HepG2 (cell line): ENCODE data around the gene RITA1. TPM values are rescaled to one million over a fixed set of nuclear protein-coding genes. Genes with fewer than 3 reads are reported as not detected.

Experiments
- ATAC-seq: fragments of 200-7000 bp; cut with Tn5 transposase; 3 replicates; pipeline ENCODE4 v1.9.1; 2020; ENCODE audit warnings: mild to moderate bottlenecking, moderate library complexity
- BruUV-seq: library from RNA; stranded (reverse); fragments of 400-500 nt; replicated peaks from 2 replicates; lab custom pipeline; 2021; lab: Mats Ljungman, UMichigan
- CTCF ChIA-PET: fragments of 300-600 bp; formaldehyde crosslinking; extraction: SDS; loops from one replicate; lab custom pipeline; 2021; ENCODE audit warnings: low total read pairs, inconsistent platforms, low intra/inter-chr PET ratio; lab: Yijun Ruan, JAX
- POLR2A ChIA-PET: fragments of 350-600 bp; sonication (Branson Sonifier 250); formaldehyde crosslinking; loops from one replicate; lab custom pipeline; 2020; ENCODE audit warnings: antibody characterized with exemption, inconsistent platforms; lab: Yijun Ruan, JAX
- DNase-seq: peaks from one replicate; pipeline ENCODE4 v3.0.0-alpha.2; 2015; ENCODE audit warnings: low spot score
- FAIRE-seq: peaks from 3 replicates; lab custom pipeline; 2011; peaks lifted over from hg19 to GRCh38; lab: Jason Lieb, UNC
- H2AFZ ChIP-seq: one replicate; pipeline ENCODE4 v1.6.1; 2011; ENCODE audit warnings: low read length, inconsistent platforms
- H3K27ac ChIP-seq: fragments of 300-600 bp; 3 replicates; pipeline ENCODE4 v1.8.0; 2011; ENCODE audit warnings: mixed run types, mild to moderate bottlenecking, mixed read lengths, low read length, inconsistent platforms; ENCODE audit not compliant: insufficient read depth; ENCODE audit errors: extremely low read length
- H3K27me3 ChIP-seq, 2 experiments: fragments of 200-600 bp in 1 of 2; 2 replicates in 1 of 2; 3 replicates in 1 of 2; pipeline versions ENCODE4 v1.6.0 to v1.8.0; 2011; ENCODE audit warnings: low read length in 2 of 2, mild to moderate bottlenecking in 2 of 2, moderate library complexity in 2 of 2, inconsistent platforms in 1 of 2; ENCODE audit not compliant: insufficient read depth in 2 of 2, control insufficient read depth in 1 of 2
- H3K36me3 ChIP-seq, 2 experiments: fragments of 200-600 bp in 1 of 2; replicated peaks in 1 of 2; 2 replicates in 1 of 2; 3 replicates in 1 of 2; pipeline versions ENCODE4 v1.5.1 to v1.8.0; 2011; ENCODE audit warnings: low read length in 2 of 2, inconsistent platforms in 1 of 2; ENCODE audit not compliant: insufficient read depth in 2 of 2, control insufficient read depth in 1 of 2
- H3K4me1 ChIP-seq: 2 replicates; pipeline ENCODE4 v1.5.1; 2012; ENCODE audit warnings: low read length, inconsistent platforms; ENCODE audit not compliant: insufficient read depth
- H3K4me2 ChIP-seq: 2 replicates; pipeline ENCODE4 v1.6.0; 2011; ENCODE audit warnings: low read depth, low read length, inconsistent platforms
- H3K4me3 ChIP-seq, 3 experiments: fragments of 200-600 bp in 1 of 3; sonication (generic), shearing (Covaris generic) in 1 of 3; replicated peaks in 1 of 3; 2 replicates each; pipeline ENCODE4 v1.5.1; 2011 to 2016; ENCODE audit warnings: low read length in 3 of 3, inconsistent platforms in 2 of 3, low read depth in 2 of 3, mild to moderate bottlenecking in 2 of 3, control low read depth in 1 of 3, mixed read lengths in 1 of 3; ENCODE audit not compliant: insufficient read depth in 1 of 3
- H3K79me2 ChIP-seq: one replicate; pipeline ENCODE4 v1.6.1; 2011; ENCODE audit warnings: low read length, inconsistent platforms; ENCODE audit not compliant: insufficient read depth
- H3K9ac ChIP-seq: 2 replicates; pipeline ENCODE4 v1.6.0; 2011; ENCODE audit warnings: mild to moderate bottlenecking, low read depth, low read length, inconsistent platforms; ENCODE audit not compliant: insufficient read depth
- H3K9me3 ChIP-seq: 2 replicates; pipeline ENCODE4 v1.5.1; 2012; ENCODE audit warnings: mild to moderate bottlenecking, low read length
- H4K20me1 ChIP-seq: 2 replicates; pipeline ENCODE4 v1.6.0; 2011; ENCODE audit warnings: inconsistent platforms, mild to moderate bottlenecking, low read length, moderate library complexity; ENCODE audit not compliant: insufficient read depth
- MED1 ChIP-seq: sonication (generic); formaldehyde crosslinking; IDR thresholded peaks from 2 replicates; pipeline ENCODE4 v1.4.0; 2020; ENCODE audit warnings: missing genetic modification reagents
- PBX3 ChIP-seq: sonication (generic); formaldehyde crosslinking; IDR thresholded peaks from 2 replicates; pipeline ENCODE4 v1.8.1; 2023; ENCODE audit warnings: missing genetic modification reagents, inconsistent platforms, borderline replicate concordance
- RARA ChIP-seq: IDR thresholded peaks from 2 replicates; pipeline ENCODE4 v1.6.1; 2016; ENCODE audit warnings: missing genetic modification reagents, missing compliant biosample characterization
- RXRB ChIP-seq: IDR thresholded peaks from 2 replicates; pipeline ENCODE4 v1.6.1; 2016; ENCODE audit warnings: borderline replicate concordance, missing genetic modification reagents, missing compliant biosample characterization
- SALL1 ChIP-seq: sonication (generic); formaldehyde crosslinking; IDR thresholded peaks from 2 replicates; pipeline ENCODE4 v1.8.0; 2022; ENCODE audit warnings: mild to moderate bottlenecking, missing genetic modification reagents
- SMC3 ChIP-seq: IDR thresholded peaks from 2 replicates; pipeline ENCODE4 v1.6.1; 2011; ENCODE audit warnings: low read length, improper control_type of control experiment
- ZNF124 ChIP-seq: sonication (generic); formaldehyde crosslinking; IDR thresholded peaks from 2 replicates; pipeline ENCODE4 v1.4.0; 2020; ENCODE audit warnings: missing genetic modification reagents
- ZNF253 ChIP-seq: sonication (generic); formaldehyde crosslinking; IDR thresholded peaks from 2 replicates; pipeline ENCODE4 v1.8.0; 2022; ENCODE audit warnings: mild to moderate bottlenecking, missing genetic modification reagents, borderline replicate concordance
- ZZZ3 ChIP-seq: sonication (generic); formaldehyde crosslinking; IDR thresholded peaks from 2 replicates; pipeline ENCODE4 v1.4.0; 2020; ENCODE audit warnings: missing genetic modification reagents, mild to moderate bottlenecking, borderline replicate concordance
- WGBS: methylation state at CpG from one replicate; pipeline ENCODE4 v1.1.6; 2017; ENCODE audit warnings: low lambda C conversion rate; 5-methylcytosine and 5-hydroxymethylcytosine counted together
- in situ Hi-C: cut with HindIII; loops from 2 replicates; pipeline ENCODE4 v1.10.0; 2017; ENCODE audit warnings: low pct_unique_long_range_greater_than_20kb; ENCODE audit not compliant: extremely low pct_ligation_motif_present
- intact Hi-C: fragments of 100-400 bp; cut with micrococcal nuclease; formaldehyde crosslinking; loops from one replicate; pipeline ENCODE4 v1.10.0; 2022; ENCODE audit not compliant: unreplicated experiment
- polyA plus RNA-seq, 8 experiments: library from polyadenylated mRNA; depleted of rRNA in 3 of 8; stranded (reverse) in 7 of 8; unstranded in 1 of 8; fragments of >200 nt; fragmentation: Illumina TruSeq in 4 of 8; extraction: Trizol in 4 of 8; gene quantifications; 2 replicates each; pipeline versions ENCODE4 v1.2.1 to v1.2.3, GENCODE V29; 2011 to 2016; ENCODE audit warnings: low read depth in 4 of 8, missing spikeins in 1 of 8, mixed read lengths in 1 of 8; ENCODE audit not compliant: insufficient read depth in 1 of 8
- total RNA-seq, 5 experiments: library from RNA; depleted of rRNA; stranded (reverse); fragments of >200 nt; fragmentation: Illumina TruSeq; extraction: Trizol; gene quantifications; 2 replicates each; pipeline ENCODE4 v1.2.3, GENCODE V29; 2016; ENCODE audit warnings: low read depth in 1 of 5
- TF ChIP-seq, protein P1 (sequence below): sonication (generic); formaldehyde crosslinking; IDR thresholded peaks from 2 replicates; pipeline ENCODE4 v1.4.0; 2020; ENCODE audit warnings: mild to moderate bottlenecking, missing genetic modification reagents
- TF ChIP-seq, protein P2 (sequence below): IDR thresholded peaks from 2 replicates; pipeline ENCODE4 v1.6.1; 2016; ENCODE audit warnings: missing genetic modification reagents, missing compliant biosample characterization
- TF ChIP-seq, protein P3 (sequence below): sonication (generic); formaldehyde crosslinking; IDR thresholded peaks from 2 replicates; pipeline ENCODE4 v1.8.0; 2022; ENCODE audit warnings: mild to moderate bottlenecking, missing genetic modification reagents
- TF ChIP-seq, protein P4 (sequence below): sonication (generic); formaldehyde crosslinking; IDR thresholded peaks from 2 replicates; pipeline ENCODE4 v1.5.0; 2020; ENCODE audit warnings: missing genetic modification reagents

The RITA1 gene
- total and polyA plus RNA-seq, 2 of the 13 experiments (the other 11 are each of a cell fraction or from before 2014, with no cell fraction given) = 12.4 to 28.9 TPM

DNA sequence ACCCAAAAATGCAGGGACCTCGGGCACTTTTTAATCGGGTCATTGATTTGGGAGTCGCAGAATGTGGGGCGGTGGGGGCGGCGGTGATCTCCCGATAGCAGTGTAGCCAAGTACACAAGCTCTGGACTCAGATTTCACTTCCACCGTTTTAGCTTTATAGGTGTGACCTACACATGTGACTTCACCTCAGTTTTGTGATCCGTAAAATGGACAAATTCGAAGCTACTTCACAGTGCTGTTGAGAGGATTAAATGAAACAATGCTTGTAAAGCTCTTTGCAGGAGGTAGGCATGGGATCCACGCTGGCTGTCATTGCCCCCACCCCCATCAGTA is 478 bp downstream of the RITA1 start (continued):
- TF ChIP-seq, protein P1, sequence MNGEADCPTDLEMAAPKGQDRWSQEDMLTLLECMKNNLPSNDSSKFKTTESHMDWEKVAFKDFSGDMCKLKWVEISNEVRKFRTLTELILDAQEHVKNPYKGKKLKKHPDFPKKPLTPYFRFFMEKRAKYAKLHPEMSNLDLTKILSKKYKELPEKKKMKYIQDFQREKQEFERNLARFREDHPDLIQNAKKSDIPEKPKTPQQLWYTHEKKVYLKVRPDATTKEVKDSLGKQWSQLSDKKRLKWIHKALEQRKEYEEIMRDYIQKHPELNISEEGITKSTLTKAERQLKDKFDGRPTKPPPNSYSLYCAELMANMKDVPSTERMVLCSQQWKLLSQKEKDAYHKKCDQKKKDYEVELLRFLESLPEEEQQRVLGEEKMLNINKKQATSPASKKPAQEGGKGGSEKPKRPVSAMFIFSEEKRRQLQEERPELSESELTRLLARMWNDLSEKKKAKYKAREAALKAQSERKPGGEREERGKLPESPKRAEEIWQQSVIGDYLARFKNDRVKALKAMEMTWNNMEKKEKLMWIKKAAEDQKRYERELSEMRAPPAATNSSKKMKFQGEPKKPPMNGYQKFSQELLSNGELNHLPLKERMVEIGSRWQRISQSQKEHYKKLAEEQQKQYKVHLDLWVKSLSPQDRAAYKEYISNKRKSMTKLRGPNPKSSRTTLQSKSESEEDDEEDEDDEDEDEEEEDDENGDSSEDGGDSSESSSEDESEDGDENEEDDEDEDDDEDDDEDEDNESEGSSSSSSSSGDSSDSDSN = no peak

DNA sequence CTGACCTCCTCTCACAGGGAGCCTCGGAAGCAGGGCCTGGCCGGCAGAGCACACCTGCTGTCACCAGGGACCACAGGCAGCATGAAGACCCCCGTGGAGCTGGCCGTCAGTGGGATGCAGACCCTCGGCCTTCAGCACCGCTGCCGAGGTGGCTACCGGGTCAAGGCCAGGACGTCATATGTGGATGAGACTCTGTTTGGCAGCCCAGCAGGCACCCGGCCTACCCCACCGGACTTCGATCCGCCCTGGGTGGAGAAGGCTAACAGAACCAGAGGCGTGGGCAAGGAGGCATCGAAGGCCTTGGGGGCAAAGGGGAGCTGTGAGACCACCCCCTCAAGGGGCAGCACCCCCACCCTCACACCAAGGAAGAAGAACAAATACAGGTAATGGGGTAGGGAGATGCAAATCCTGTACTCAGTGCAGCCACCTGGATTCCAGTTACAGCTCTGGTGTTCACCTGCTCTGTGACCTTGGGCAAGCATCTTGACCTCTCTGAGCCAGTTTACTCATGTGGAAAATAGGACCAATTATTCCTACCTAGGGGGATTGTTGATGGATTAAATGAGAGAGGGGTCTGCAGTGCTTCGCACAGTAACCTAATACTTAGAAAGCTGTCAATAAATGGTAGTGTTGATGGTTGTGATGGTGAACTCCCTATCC is 1.3 kb downstream of the RITA1 start:
- Histone ChIP-seq H3K79me2 (peaks cover 50% of the 10 kb centered on the region), H3K4me1 (peaks cover 34% of the 10 kb centered on the region), H3K9me3 (no peaks in the 10 kb centered on the region), H3K9ac (peak overlapping the region; percentile 98), H3K4me3 (peak overlapping the region; percentile 70 to 96 (median 86); a peak in 5 of 6 replicates), H3K27me3 (no peaks in the 10 kb centered on the region), H3K4me2 (peak overlapping the region; percentile 80), H2AFZ (no peak overlapping the region), H3K27ac (peak overlapping the region; percentile 93), H3K36me3 (peaks cover 10 to 20% of the 10 kb centered on the region in 2 experiments; a peak in 4 of 5 replicates), H4K20me1 (no peaks in the 10 kb centered on the region; the same call in 1 of the 2 replicates)
- intact Hi-C loops = no loop called here
- no TSS peak for BruUV-seq
- WGBS = 15% methylated on average over 8 of the region's 16 CpGs
- FAIRE-seq = no peak
- POLR2A ChIA-PET = interaction anchor here (1.2 to 2.2 kb wide), 3 partner anchors 19 to 60 kb away, joined by 4 to 14 read pairs (median 13); no protein-coding TSS in a partner anchor
- DNase-seq = no peak
- CTCF ChIA-PET = no interaction called here
- ATAC-seq = no peak; the same call in 2 of the 3 replicates
- in situ Hi-C loops = no loop called here
- TF ChIP-seq, protein P2, sequence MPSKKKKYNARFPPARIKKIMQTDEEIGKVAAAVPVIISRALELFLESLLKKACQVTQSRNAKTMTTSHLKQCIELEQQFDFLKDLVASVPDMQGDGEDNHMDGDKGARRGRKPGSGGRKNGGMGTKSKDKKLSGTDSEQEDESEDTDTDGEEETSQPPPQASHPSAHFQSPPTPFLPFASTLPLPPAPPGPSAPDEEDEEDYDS = no peak
- TF ChIP-seq RXRB (CRISPR knock-in tag) = peak; percentile 26; the same call in 1 of the 2 replicates
- TF ChIP-seq SALL1 (CRISPR knock-in tag) = 0 out of 2 replicates have a peak, but pooled peaks have one; percentile 12
- peak; percentile 80 for TF ChIP-seq RARA (CRISPR knock-in tag)
- TF ChIP-seq, protein P3, sequence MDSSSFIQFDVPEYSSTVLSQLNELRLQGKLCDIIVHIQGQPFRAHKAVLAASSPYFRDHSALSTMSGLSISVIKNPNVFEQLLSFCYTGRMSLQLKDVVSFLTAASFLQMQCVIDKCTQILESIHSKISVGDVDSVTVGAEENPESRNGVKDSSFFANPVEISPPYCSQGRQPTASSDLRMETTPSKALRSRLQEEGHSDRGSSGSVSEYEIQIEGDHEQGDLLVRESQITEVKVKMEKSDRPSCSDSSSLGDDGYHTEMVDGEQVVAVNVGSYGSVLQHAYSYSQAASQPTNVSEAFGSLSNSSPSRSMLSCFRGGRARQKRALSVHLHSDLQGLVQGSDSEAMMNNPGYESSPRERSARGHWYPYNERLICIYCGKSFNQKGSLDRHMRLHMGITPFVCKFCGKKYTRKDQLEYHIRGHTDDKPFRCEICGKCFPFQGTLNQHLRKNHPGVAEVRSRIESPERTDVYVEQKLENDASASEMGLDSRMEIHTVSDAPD (CRISPR knock-in tag) = no peak
- TF ChIP-seq SMC3 = no peak
- TF ChIP-seq MED1 = no peak
- no peak for TF ChIP-seq ZNF124 (CRISPR knock-in tag)
- no peak for TF ChIP-seq PBX3 (CRISPR knock-in tag)
- TF ChIP-seq, protein P4, sequence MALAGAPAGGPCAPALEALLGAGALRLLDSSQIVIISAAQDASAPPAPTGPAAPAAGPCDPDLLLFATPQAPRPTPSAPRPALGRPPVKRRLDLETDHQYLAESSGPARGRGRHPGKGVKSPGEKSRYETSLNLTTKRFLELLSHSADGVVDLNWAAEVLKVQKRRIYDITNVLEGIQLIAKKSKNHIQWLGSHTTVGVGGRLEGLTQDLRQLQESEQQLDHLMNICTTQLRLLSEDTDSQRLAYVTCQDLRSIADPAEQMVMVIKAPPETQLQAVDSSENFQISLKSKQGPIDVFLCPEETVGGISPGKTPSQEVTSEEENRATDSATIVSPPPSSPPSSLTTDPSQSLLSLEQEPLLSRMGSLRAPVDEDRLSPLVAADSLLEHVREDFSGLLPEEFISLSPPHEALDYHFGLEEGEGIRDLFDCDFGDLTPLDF (CRISPR knock-in tag) = no peak
- TF ChIP-seq ZZZ3 (CRISPR knock-in tag) = 0 out of 2 replicates have a peak, but pooled peaks have one; percentile 35
- TF ChIP-seq ZNF253 = no peak
